IMR-90 (cell line): ENCODE results near the gene KCNQ1. TPM values are rescaled to one million over a fixed set of nuclear protein-coding genes. Genes with fewer than 3 reads are reported as not detected.

Experiments
- ATAC-seq: fragments of 200-7000 bp; cut with Tn5 transposase; 2 replicates; pipeline ENCODE4 v1.9.1; 2020; ENCODE audit warnings: low read depth, mild to moderate bottlenecking, moderate library complexity
- BruUV-seq: library from RNA; stranded (reverse); fragments of 400-500 nt; replicated peaks from 2 replicates; lab custom pipeline; 2021; lab: Mats Ljungman, UMichigan
- CTCF ChIA-PET: fragments of 300-600 bp; formaldehyde crosslinking; extraction: SDS; loops from one replicate; lab custom pipeline; 2021; ENCODE audit warnings: antibody characterized with exemption; lab: Yijun Ruan, JAX
- POLR2A ChIA-PET: fragments of 300-600 bp; sonication (Branson Sonifier 250); formaldehyde crosslinking; loops from one replicate; lab custom pipeline; 2022; ENCODE audit warnings: antibody characterized with exemption; ENCODE audit not compliant: unreplicated experiment; lab: Charles Lee
- DNase-seq: peaks from one replicate; pipeline ENCODE4 v3.0.0; 2013
- H2AFZ ChIP-seq: replicated peaks from 2 replicates; pipeline ENCODE3; 2013; ENCODE audit warnings: low read length, mild to moderate bottlenecking; ENCODE audit not compliant: poor library complexity
- H2AK5ac ChIP-seq: 2 replicates; pipeline ENCODE4 v1.6.1; 2013; ENCODE audit warnings: low read depth, low read length, inconsistent platforms
- H2AK9ac ChIP-seq: replicated peaks from 2 replicates; pipeline ENCODE3; 2013; ENCODE audit warnings: mild to moderate bottlenecking, low read depth, low read length, moderate library complexity; ENCODE audit not compliant: poor library complexity
- H2BK120ac ChIP-seq: 2 replicates; pipeline ENCODE4 v1.6.1; 2013; ENCODE audit warnings: low read depth, low read length, inconsistent platforms
- H2BK15ac ChIP-seq: 3 replicates; pipeline ENCODE4 v1.6.1; 2013; ENCODE audit warnings: low read depth, low read length, inconsistent platforms
- H2BK20ac ChIP-seq: 2 replicates; pipeline ENCODE4 v1.6.1; 2013; ENCODE audit warnings: low read depth, mild to moderate bottlenecking, inconsistent platforms, low read length, moderate library complexity
- H2BK5ac ChIP-seq: 2 replicates; pipeline ENCODE4 v1.6.1; 2013; ENCODE audit warnings: mild to moderate bottlenecking, low read depth, low read length, inconsistent platforms; ENCODE audit not compliant: poor library complexity, severe bottlenecking
- H3K14ac ChIP-seq: replicated peaks from 2 replicates; pipeline ENCODE4 v1.6.1; 2013; ENCODE audit warnings: low read depth, low read length, inconsistent platforms
- H3K18ac ChIP-seq: 2 replicates; pipeline ENCODE4 v1.6.1; 2013; ENCODE audit warnings: low read depth, low read length, control low read depth
- H3K23ac ChIP-seq: 2 replicates; pipeline ENCODE4 v1.6.1; 2013; ENCODE audit warnings: low read depth, low read length, inconsistent platforms
- H3K27ac ChIP-seq: 2 replicates; pipeline ENCODE4 v1.5.1; 2013; ENCODE audit warnings: mild to moderate bottlenecking, control low read depth, low read length; ENCODE audit not compliant: insufficient read depth
- H3K27me3 ChIP-seq: 2 replicates; pipeline ENCODE4 v1.6.1; 2013; ENCODE audit warnings: low read length; ENCODE audit not compliant: control insufficient read depth, insufficient read depth
- H3K36me3 ChIP-seq: 2 replicates; pipeline ENCODE4 v1.6.1; 2013; ENCODE audit warnings: low read length, mixed read lengths; ENCODE audit not compliant: control insufficient read depth, insufficient read depth
- H3K4ac ChIP-seq: 2 replicates; pipeline ENCODE4 v1.6.1; 2013; ENCODE audit warnings: low read depth, low read length, inconsistent platforms
- H3K4me1 ChIP-seq: 2 replicates; pipeline ENCODE4 v1.6.1; 2013; ENCODE audit warnings: low read length, mixed read lengths; ENCODE audit not compliant: control insufficient read depth, insufficient read depth
- H3K4me2 ChIP-seq: 2 replicates; pipeline ENCODE4 v1.6.1; 2013; ENCODE audit warnings: low read depth, mild to moderate bottlenecking, control low read depth, low read length, moderate library complexity
- H3K4me3 ChIP-seq: 2 replicates; pipeline ENCODE4 v1.5.1; 2013; ENCODE audit warnings: low read depth, mild to moderate bottlenecking, control low read depth, low read length, moderate library complexity; ENCODE audit not compliant: insufficient read depth
- H3K56ac ChIP-seq: 2 replicates; pipeline ENCODE4 v1.6.1; 2013; ENCODE audit warnings: low read length, inconsistent platforms; ENCODE audit not compliant: insufficient read depth; ENCODE audit errors: extremely low read depth
- H3K79me1 ChIP-seq, 2 experiments: 2 replicates each; pipeline ENCODE4 v1.6.1; 2013; ENCODE audit warnings: low read length in 2 of 2, inconsistent platforms in 1 of 2, low read depth in 1 of 2
- H3K9ac ChIP-seq: 2 replicates; pipeline ENCODE4 v1.6.1; 2013; ENCODE audit warnings: low read depth, low read length, control low read depth
- H3K9me1 ChIP-seq: 2 replicates; pipeline ENCODE4 v1.6.1; 2013; ENCODE audit warnings: low read length, inconsistent platforms; ENCODE audit not compliant: insufficient read depth
- H3K9me3 ChIP-seq: 2 replicates; pipeline ENCODE4 v1.6.1; 2013; ENCODE audit warnings: low read length; ENCODE audit not compliant: control insufficient read depth, insufficient read depth
- H4K20me1 ChIP-seq: 2 replicates; pipeline ENCODE4 v1.6.1; 2013; ENCODE audit warnings: low read length, inconsistent platforms; ENCODE audit not compliant: insufficient read depth
- H4K5ac ChIP-seq: 2 replicates; pipeline ENCODE4 v1.6.1; 2013; ENCODE audit warnings: mild to moderate bottlenecking, low read depth, low read length, control low read depth
- H4K8ac ChIP-seq, 2 experiments: 2 replicates each; pipeline ENCODE4 v1.6.1; 2013; ENCODE audit warnings: low read depth in 2 of 2, low read length in 2 of 2, control low read depth in 1 of 2, inconsistent platforms in 1 of 2
- H4K91ac ChIP-seq: 2 replicates; pipeline ENCODE4 v1.6.1; 2013; ENCODE audit warnings: low read depth, low read length, inconsistent platforms; ENCODE audit not compliant: insufficient read depth
- BHLHE40 ChIP-seq: fragments of 150-350 bp; IDR thresholded peaks from 2 replicates; pipeline ENCODE4 v1.6.1; 2016; ENCODE audit warnings: mild to moderate bottlenecking, low read depth, low read length
- CEBPB ChIP-seq: IDR thresholded peaks from 2 replicates; pipeline ENCODE4 v1.6.1; 2012; ENCODE audit warnings: low read depth, low read length, improper control_type of control experiment
- CHD1 ChIP-seq: IDR thresholded peaks from 2 replicates; pipeline ENCODE4 v1.6.1; 2012; ENCODE audit warnings: low read depth, low read length, improper control_type of control experiment
- CTCF ChIP-seq: conservative IDR thresholded peaks from 2 replicates; pipeline ENCODE4 v1.5.1; 2012; ENCODE audit warnings: mild to moderate bottlenecking, low read depth, low read length, improper control_type of control experiment
- ELK1 ChIP-seq: fragments of 150-350 bp; IDR thresholded peaks from 2 replicates; pipeline ENCODE4 v1.6.1; 2016; ENCODE audit warnings: low read depth, mild to moderate bottlenecking, low read length, moderate library complexity, borderline replicate concordance
- FOS ChIP-seq: fragments of 150-350 bp; IDR thresholded peaks from 2 replicates; pipeline ENCODE4 v1.6.1; 2016; ENCODE audit warnings: low read depth, low read length
- MAFK ChIP-seq: IDR thresholded peaks from 2 replicates; pipeline ENCODE4 v1.6.1; 2012; ENCODE audit warnings: low read depth, low read length, improper control_type of control experiment
- MAZ ChIP-seq: IDR thresholded peaks from 2 replicates; pipeline ENCODE4 v1.6.1; 2012; ENCODE audit warnings: low read depth, mild to moderate bottlenecking, low read length, improper control_type of control experiment, moderate library complexity, borderline replicate concordance
- MXI1 ChIP-seq: IDR thresholded peaks from 2 replicates; pipeline ENCODE4 v1.6.1; 2012; ENCODE audit warnings: low read depth, mild to moderate bottlenecking, low read length, moderate library complexity, borderline replicate concordance
- NFE2L2 ChIP-seq: fragments of 150-350 bp; IDR thresholded peaks from 2 replicates; pipeline ENCODE4 v1.6.1; 2016; ENCODE audit warnings: low read depth, mild to moderate bottlenecking, low read length
- POLR2A ChIP-seq: IDR thresholded peaks from 2 replicates; pipeline ENCODE4 v1.6.1; 2012; ENCODE audit warnings: mild to moderate bottlenecking, low read depth, low read length
- RAD21 ChIP-seq: IDR thresholded peaks from 2 replicates; pipeline ENCODE4 v1.6.1; 2012; ENCODE audit warnings: low read length, improper control_type of control experiment
- RCOR1 ChIP-seq: IDR thresholded peaks from 2 replicates; pipeline ENCODE4 v1.6.1; 2012; ENCODE audit warnings: mild to moderate bottlenecking, low read length, improper control_type of control experiment; ENCODE audit not compliant: insufficient replicate concordance
- RFX5 ChIP-seq: IDR thresholded peaks from 2 replicates; pipeline ENCODE4 v1.8.0; 2012; ENCODE audit warnings: low read depth, mild to moderate bottlenecking, low read length, moderate library complexity
- SMC3 ChIP-seq: fragments of 150-350 bp; IDR thresholded peaks from 2 replicates; pipeline ENCODE4 v1.6.1; 2016; ENCODE audit warnings: low read depth, mild to moderate bottlenecking, antibody characterized with exemption, low read length, moderate library complexity
- USF2 ChIP-seq: fragments of 150-350 bp; IDR thresholded peaks from 2 replicates; pipeline ENCODE4 v1.6.1; 2017; ENCODE audit warnings: mild to moderate bottlenecking, antibody characterized with exemption, low read length, low read depth
- WGBS, 2 experiments: methylation state at CpG; one replicate each; pipeline versions ENCODE4 v1.1.5 to v1.1.7; 2013; ENCODE audit warnings: missing lambda C conversion rate in 2 of 2; ENCODE audit not compliant: insufficient read length in 1 of 2; ENCODE audit errors: extremely low coverage in 2 of 2; 5-methylcytosine and 5-hydroxymethylcytosine counted together
- dilution Hi-C: fragments of 300-500 bp; cut with HindIII; formaldehyde crosslinking; loops from one replicate; pipeline ENCODE4 v1.14.3; 2018; ENCODE audit warnings: low sequenced_read_pairs; ENCODE audit not compliant: unreplicated experiment
- in situ Hi-C: fragments of 300-500 bp; cut with MboI; formaldehyde crosslinking; loops from 3 replicates; pipeline ENCODE4 v1.14.3; 2019; ENCODE audit warnings: low sequenced_read_pairs, inconsistent platforms, mixed read lengths
- intact Hi-C: fragments of 100-400 bp; cut with micrococcal nuclease; formaldehyde crosslinking; loops from 2 replicates; pipeline ENCODE4 v1.10.0; 2022
- polyA plus RNA-seq, 3 experiments: library from polyadenylated mRNA; depleted of rRNA; stranded (reverse); fragments of >200 nt; gene quantifications; 2 replicates each; pipeline ENCODE4 v1.2.3, GENCODE V29; 2012; ENCODE audit warnings: low replicate concordance in 1 of 3
- total RNA-seq: library from RNA; depleted of rRNA; stranded (reverse); fragments of >200 nt; gene quantifications from 2 replicates; pipeline ENCODE4 v1.2.3, GENCODE V29; 2012

KCNQ1 gene
- total and polyA plus RNA-seq, 2 of the 4 experiments (the other 2 are of a cell fraction), result 0.07 TPM; not detected in 1

GRCh38 chr11:2414616-2415015, 30.2 kb upstream of the KCNQ1 start:
- dilution Hi-C loops, result no loop called here
- BruUV-seq, result no TSS peak

More at GRCh38 chr11:2414616-2415015, 30.2 kb upstream of the KCNQ1 start:
- Histone ChIP-seq H3K4me2 (no peak overlapping the region), H2AFZ (no peak overlapping the region), H3K14ac (no peak overlapping the region), H2BK15ac (no peak overlapping the region), H2BK20ac (no peak overlapping the region), H3K9ac (no peak overlapping the region), H3K27me3 (peaks cover 10% of the 10 kb centered on the region; the same call in 1 of the 2 replicates), H2AK9ac (no peak overlapping the region), H2BK5ac (no peak overlapping the region), H3K79me1 (no peaks in the 10 kb centered on the region), H3K56ac (no peak overlapping the region), H4K20me1 (no peaks in the 10 kb centered on the region), H3K18ac (no peak overlapping the region), H3K4me3 (no peak overlapping the region), H3K4me1 (no peaks in the 10 kb centered on the region), H3K9me1 (no peaks in the 10 kb centered on the region), H4K5ac (no peak overlapping the region), H3K23ac (no peak overlapping the region), H2AK5ac (no peak overlapping the region), H3K36me3 (no peaks in the 10 kb centered on the region), H3K4ac (no peak overlapping the region), H4K91ac (no peak overlapping the region), H4K8ac (no peak overlapping the region), H3K27ac (no peak overlapping the region), H3K9me3 (no peaks in the 10 kb centered on the region), H2BK120ac (no peak overlapping the region)
- ChIA-PET POLR2A (no interaction called here), CTCF (interaction anchor here (0.6 kb wide), 1 partner anchor 1321 kb away, joined by 3 read pairs; no protein-coding TSS in a partner anchor)
- no peak for TF ChIP-seq FOS
- TF ChIP-seq RCOR1, result no peak
- no peak for TF ChIP-seq POLR2A
- no peak for TF ChIP-seq NFE2L2
- TF ChIP-seq USF2, result no peak
- TF ChIP-seq ELK1, result no peak
- no peak for TF ChIP-seq MAZ
- TF ChIP-seq RFX5, result no peak
- no peak for TF ChIP-seq MAFK
- no peak for TF ChIP-seq SMC3
- no peak for TF ChIP-seq CTCF
- no peak for TF ChIP-seq CEBPB
- no peak for TF ChIP-seq MXI1
- no peak for TF ChIP-seq BHLHE40
- no peak for TF ChIP-seq RAD21
- TF ChIP-seq CHD1, result no peak
- DNase-seq (no peak), ATAC-seq (no peak)
- intact Hi-C loops, result no loop called here
- in situ Hi-C loops, result loop anchor here (5.0 kb wide), 2 partner anchors 102 to 212 kb away; no protein-coding TSS in a partner anchor
- 87% methylated on average over 30 of the region's 35 CpGs; no CpG with 5 or more reads in 1 of the 2 experiments for WGBS, 2 experiments
